Measurements from ENCODE around the gene HMGB2. TPM values are rescaled to one million over a fixed set of nuclear protein-coding genes. Genes with fewer than 3 reads are reported as not detected.

HMGB2 gene
- total RNA-seq, 1 donor: 30.4 TPM

DNA sequence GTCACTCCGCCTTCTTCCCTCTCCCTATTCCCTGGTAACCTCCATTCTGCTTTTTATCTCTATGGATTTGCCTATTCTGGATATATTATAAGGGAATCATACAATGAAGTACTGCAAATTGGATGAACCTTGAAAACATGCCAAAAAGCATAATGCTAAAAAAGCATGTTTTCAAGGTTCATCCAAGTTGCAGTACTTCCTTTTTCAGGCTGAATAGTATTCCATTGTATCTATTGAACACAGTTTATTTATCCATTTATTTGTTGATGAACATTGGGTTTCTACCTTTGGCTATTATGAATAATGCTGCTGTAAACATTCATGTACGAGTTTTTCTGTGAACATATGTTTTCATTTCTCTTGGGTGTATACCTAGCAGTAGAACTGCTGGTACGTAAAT, 45.8 kb upstream of the HMGB2 start:
- Histone ChIP-seq H3K36me3 (ENCODE audit: insufficient read depth, low read length) (peaks cover 17% of the 10 kb centered on the region), H3K4me2 (ENCODE audit: insufficient read depth, low read length) (no peak overlapping the region), H3K9me3 (ENCODE audit: low read depth, low read length) (no peaks in the 10 kb centered on the region), H3K4me1 (ENCODE audit: insufficient read depth, low read length) (no peaks in the 10 kb centered on the region), H4K20me1 (ENCODE audit: insufficient read depth, low read length) (no peaks in the 10 kb centered on the region), H3K79me2 (ENCODE audit: insufficient read depth, low read length) (peaks cover 6% of the 10 kb centered on the region), H2AFZ (ENCODE audit: low read length) (no peak overlapping the region), H3K27ac (ENCODE audit: low read depth, low read length) (no peak overlapping the region), H3K27me3 (ENCODE audit: insufficient read depth, low read length) (no peaks in the 10 kb centered on the region), H3K4me3 (ENCODE audit: insufficient read depth, low read length) (no peak overlapping the region)
- DNase-seq (ENCODE audit: insufficient read length, low spot score, missing footprints): no peak
- TF ChIP-seq, protein P1, sequence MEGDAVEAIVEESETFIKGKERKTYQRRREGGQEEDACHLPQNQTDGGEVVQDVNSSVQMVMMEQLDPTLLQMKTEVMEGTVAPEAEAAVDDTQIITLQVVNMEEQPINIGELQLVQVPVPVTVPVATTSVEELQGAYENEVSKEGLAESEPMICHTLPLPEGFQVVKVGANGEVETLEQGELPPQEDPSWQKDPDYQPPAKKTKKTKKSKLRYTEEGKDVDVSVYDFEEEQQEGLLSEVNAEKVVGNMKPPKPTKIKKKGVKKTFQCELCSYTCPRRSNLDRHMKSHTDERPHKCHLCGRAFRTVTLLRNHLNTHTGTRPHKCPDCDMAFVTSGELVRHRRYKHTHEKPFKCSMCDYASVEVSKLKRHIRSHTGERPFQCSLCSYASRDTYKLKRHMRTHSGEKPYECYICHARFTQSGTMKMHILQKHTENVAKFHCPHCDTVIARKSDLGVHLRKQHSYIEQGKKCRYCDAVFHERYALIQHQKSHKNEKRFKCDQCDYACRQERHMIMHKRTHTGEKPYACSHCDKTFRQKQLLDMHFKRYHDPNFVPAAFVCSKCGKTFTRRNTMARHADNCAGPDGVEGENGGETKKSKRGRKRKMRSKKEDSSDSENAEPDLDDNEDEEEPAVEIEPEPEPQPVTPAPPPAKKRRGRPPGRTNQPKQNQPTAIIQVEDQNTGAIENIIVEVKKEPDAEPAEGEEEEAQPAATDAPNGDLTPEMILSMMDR (IDR thresholded peaks at IDR 0.05; ENCODE audit: extremely low read depth, low read depth, low read length): no peak

DNA sequence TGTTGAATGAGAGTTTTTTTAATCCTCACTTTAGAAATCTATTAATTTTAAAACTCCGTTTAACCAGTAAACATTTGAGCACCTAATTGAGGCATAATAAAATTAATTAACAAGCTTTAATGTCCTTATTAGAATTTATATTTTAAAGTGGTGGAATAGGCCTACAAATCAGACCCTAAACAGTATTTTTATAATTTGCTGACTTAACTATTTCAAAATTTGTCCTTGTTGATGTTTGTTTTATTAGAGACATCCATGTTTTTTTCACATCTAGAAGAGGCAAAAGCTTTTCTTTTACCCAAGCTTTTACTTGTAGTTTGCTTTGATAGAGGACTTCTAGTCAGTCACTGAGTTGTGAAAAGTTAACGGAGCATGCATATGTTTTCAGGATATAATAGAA, 40.4 kb upstream of the HMGB2 start:
- no peak overlapping the region for H3K4me2 ChIP-seq (ENCODE audit: insufficient read depth, low read length)
- H3K9me3 ChIP-seq (ENCODE audit: low read depth, low read length): no peaks in the 10 kb centered on the region
- TF ChIP-seq, protein P1 (IDR thresholded peaks at IDR 0.05; ENCODE audit: extremely low read depth, low read depth, low read length): no peak
- no peak overlapping the region for H2AFZ ChIP-seq (ENCODE audit: low read length)
- peaks cover 4% of the 10 kb centered on the region for H4K20me1 ChIP-seq (ENCODE audit: insufficient read depth, low read length)
- H3K4me1 ChIP-seq (ENCODE audit: insufficient read depth, low read length): peaks cover 6% of the 10 kb centered on the region
- peaks cover 41% of the 10 kb centered on the region for H3K79me2 ChIP-seq (ENCODE audit: insufficient read depth, low read length)
- H3K27me3 ChIP-seq (ENCODE audit: insufficient read depth, low read length): no peaks in the 10 kb centered on the region
- no peak for DNase-seq (ENCODE audit: insufficient read length, low spot score, missing footprints)
- H3K27ac ChIP-seq (ENCODE audit: low read depth, low read length): no peak overlapping the region
- H3K36me3 ChIP-seq (ENCODE audit: insufficient read depth, low read length): peaks cover 17% of the 10 kb centered on the region
- H3K4me3 ChIP-seq (ENCODE audit: insufficient read depth, low read length): no peak overlapping the region

DNA sequence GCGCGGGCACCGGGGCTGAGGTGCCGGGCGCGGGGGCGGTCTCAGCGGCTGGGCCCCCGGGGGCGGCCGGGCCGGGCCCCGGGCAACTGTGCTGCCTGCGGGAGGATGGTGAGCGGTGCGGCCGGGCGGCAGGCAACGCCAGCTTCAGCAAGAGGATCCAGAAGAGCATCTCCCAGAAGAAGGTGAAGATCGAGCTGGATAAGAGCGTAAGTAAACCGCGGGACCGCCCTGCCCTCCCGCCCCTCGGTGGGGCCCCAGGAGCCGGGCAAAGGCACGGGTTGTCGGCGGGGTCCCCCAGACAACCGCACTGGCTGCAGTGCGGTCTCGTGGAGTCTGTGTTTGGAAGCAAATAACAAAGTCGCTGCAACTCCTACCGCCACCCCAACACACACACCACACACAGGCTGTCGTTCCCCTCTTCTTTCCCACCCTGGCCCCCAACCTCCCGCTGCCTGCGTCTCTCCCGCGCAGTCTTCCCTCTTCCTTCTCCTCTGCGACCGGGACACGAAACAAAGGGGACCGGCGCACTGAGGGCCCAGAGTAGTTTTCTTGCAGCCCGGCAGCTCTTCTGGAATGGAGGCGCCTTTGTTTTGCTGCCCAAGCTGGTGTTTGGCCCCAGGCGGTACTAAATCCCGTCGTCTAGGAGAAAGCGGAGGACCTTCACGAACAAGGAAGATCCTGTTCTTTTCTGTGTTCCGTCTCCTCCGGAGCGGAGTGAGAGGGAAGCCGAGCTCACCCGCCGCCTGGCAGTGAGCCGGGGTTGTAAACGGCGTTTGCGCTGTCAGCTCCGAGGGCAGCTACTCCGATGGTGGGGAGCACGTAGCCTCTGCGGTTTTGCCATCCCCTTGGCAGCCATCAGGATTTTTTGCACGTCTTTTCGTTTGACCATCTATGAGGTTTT, 37.4 kb upstream of the HMGB2 start:
- Histone ChIP-seq H3K79me2 (ENCODE audit: insufficient read depth, low read length) (peaks cover 41% of the 10 kb centered on the region), H3K4me3 (ENCODE audit: insufficient read depth, low read length) (peak overlapping the region; percentile 81), H2AFZ (ENCODE audit: low read length) (peak overlapping the region; percentile 91), H4K20me1 (ENCODE audit: insufficient read depth, low read length) (peaks cover 4% of the 10 kb centered on the region), H3K27me3 (ENCODE audit: insufficient read depth, low read length) (no peaks in the 10 kb centered on the region), H3K27ac (ENCODE audit: low read depth, low read length) (peak overlapping the region; percentile 63), H3K4me1 (ENCODE audit: insufficient read depth, low read length) (peaks cover 12% of the 10 kb centered on the region), H3K9me3 (ENCODE audit: low read depth, low read length) (no peaks in the 10 kb centered on the region), H3K36me3 (ENCODE audit: insufficient read depth, low read length) (peaks cover 9% of the 10 kb centered on the region), H3K4me2 (ENCODE audit: insufficient read depth, low read length) (peak overlapping the region; percentile 79)
- peak; percentile 90 for DNase-seq (ENCODE audit: insufficient read length, low spot score, missing footprints)
- TF ChIP-seq, protein P1 (IDR thresholded peaks at IDR 0.05; ENCODE audit: extremely low read depth, low read depth, low read length): no peak

All from osteoblast (primary cell).